Bronchial epithelial cell (primary cell): ENCODE data around the gene DMXL1. TPM values are rescaled to one million over a fixed set of nuclear protein-coding genes. Genes with fewer than 3 reads are reported as not detected.

ENCODE experiments used
- DNase-seq: peaks from one replicate; pipeline ENCODE4 v3.0.0-alpha.2; 2010; ENCODE audit warnings: low read depth
- FAIRE-seq: peaks from 2 replicates; lab custom pipeline; 2011; peaks lifted over from hg19 to GRCh38; lab: Jason Lieb, UNC
- H3K27me3 ChIP-seq: 2 replicates; pipeline ENCODE4 v1.5.1; 2011; ENCODE audit warnings: low read length; ENCODE audit not compliant: control insufficient read depth, insufficient read depth
- H3K36me3 ChIP-seq: 2 replicates; pipeline ENCODE4 v1.5.1; 2011; ENCODE audit warnings: low read length; ENCODE audit not compliant: control insufficient read depth, insufficient read depth
- H3K4me3 ChIP-seq: 2 replicates; pipeline ENCODE4 v1.5.1; 2011; ENCODE audit warnings: mild to moderate bottlenecking, low read depth, low read length, control low read depth
- total RNA-seq: library from RNA; depleted of rRNA; stranded (reverse); fragments of >200 nt; gene quantifications from 2 replicates; pipeline ENCODE4 v1.2.1, GENCODE V29; 2014
- TF ChIP-seq, protein P1 (sequence below): IDR thresholded peaks from 2 replicates; pipeline ENCODE4 v1.5.1; 2011; ENCODE audit warnings: mild to moderate bottlenecking, moderate library complexity, low read length, control low read depth, inconsistent platforms; ENCODE audit not compliant: insufficient read depth, severe bottlenecking

Gene DMXL1
- total RNA-seq, 1 donor from 2014 or later = 32.1 TPM

DNA sequence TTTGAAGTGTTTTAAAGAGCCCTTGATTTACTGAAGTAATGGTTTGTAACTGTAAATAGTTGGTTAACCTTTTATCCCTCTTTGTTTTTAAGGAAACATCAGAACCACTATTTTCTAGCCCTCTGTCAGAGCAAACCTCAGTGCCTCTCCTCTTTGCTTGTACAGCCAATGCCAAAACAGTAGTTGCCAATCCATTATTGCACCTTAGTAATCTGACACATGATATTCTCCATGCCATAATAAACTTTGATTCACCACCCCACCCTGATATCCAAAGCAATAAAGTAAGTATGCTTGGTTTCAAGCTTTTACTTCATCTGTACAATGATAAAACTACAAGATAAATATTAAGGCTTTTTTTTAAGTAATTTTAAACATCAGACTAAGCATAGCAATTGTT, 100.8 kb downstream of the DMXL1 start:
- H3K36me3 ChIP-seq = no peaks in the 10 kb centered on the region
- no peak overlapping the region for H3K4me3 ChIP-seq
- DNase-seq (no peak), FAIRE-seq (no peak)
- TF ChIP-seq, protein P1, sequence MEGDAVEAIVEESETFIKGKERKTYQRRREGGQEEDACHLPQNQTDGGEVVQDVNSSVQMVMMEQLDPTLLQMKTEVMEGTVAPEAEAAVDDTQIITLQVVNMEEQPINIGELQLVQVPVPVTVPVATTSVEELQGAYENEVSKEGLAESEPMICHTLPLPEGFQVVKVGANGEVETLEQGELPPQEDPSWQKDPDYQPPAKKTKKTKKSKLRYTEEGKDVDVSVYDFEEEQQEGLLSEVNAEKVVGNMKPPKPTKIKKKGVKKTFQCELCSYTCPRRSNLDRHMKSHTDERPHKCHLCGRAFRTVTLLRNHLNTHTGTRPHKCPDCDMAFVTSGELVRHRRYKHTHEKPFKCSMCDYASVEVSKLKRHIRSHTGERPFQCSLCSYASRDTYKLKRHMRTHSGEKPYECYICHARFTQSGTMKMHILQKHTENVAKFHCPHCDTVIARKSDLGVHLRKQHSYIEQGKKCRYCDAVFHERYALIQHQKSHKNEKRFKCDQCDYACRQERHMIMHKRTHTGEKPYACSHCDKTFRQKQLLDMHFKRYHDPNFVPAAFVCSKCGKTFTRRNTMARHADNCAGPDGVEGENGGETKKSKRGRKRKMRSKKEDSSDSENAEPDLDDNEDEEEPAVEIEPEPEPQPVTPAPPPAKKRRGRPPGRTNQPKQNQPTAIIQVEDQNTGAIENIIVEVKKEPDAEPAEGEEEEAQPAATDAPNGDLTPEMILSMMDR = no peak
- H3K27me3 ChIP-seq = no peaks in the 10 kb centered on the region

GRCh38 chr5:119174578-119175163, 103.8 kb downstream of the DMXL1 start:
- H3K4me3 ChIP-seq = no peak overlapping the region
- TF ChIP-seq, protein P1 = no peak
- H3K36me3 ChIP-seq = no peaks in the 10 kb centered on the region
- no peaks in the 10 kb centered on the region for H3K27me3 ChIP-seq
- DNase-seq = no peak
- no peak for FAIRE-seq

DNA sequence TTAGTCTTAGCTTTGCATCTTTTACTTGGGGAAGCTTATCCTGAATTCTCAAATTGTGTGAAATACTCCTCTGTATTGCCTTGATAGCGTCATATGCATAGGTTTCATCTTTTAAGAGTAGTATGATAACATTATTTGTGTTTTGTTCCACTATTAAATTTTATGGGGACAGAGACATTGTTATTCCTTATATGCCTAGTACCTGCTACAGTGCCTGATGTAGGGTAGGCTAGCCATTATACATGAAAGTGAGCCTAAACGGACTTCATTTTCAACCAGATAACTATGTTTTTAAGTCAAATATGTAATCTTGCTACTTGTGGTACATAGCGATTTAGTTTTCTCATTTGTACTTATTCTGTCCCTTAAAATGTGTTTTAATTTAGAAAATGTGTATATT, 105.9 kb downstream of the DMXL1 start:
- no peaks in the 10 kb centered on the region for H3K27me3 ChIP-seq
- TF ChIP-seq, protein P1 = no peak
- no peak for DNase-seq
- H3K36me3 ChIP-seq = no peaks in the 10 kb centered on the region
- no peak overlapping the region for H3K4me3 ChIP-seq
- FAIRE-seq = no peak

- FAIRE-seq (no peak), DNase-seq (no peak)
- H3K27me3 ChIP-seq = no peaks in the 10 kb centered on the region
- H3K36me3 ChIP-seq = no peaks in the 10 kb centered on the region
- TF ChIP-seq, protein P1 = no peak
- H3K4me3 ChIP-seq = no peak overlapping the region
These were observed 106.3 kb downstream of the DMXL1 start for GRCh38 chr5:119177226-119177625.

DNA sequence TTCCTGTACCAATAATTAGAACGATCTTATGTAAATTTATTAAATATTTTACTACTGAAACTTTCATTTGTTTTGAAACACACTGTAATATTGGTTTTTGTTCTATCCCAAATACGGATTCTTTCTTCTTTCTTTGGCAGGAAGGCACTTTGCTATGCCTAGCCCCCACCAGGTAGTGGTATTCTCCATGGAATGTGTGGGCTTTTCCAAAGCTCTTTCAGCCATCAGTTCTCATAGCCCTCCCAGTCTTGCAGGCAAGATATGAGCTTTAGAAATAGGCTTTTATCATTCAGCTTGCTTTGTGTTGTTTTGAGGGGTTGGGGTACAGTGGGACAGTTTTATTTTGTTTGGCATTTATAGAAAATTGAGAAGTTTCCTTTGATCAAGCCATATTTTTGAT, 107.5 kb downstream of the DMXL1 start:
- DNase-seq = no peak
- no peaks in the 10 kb centered on the region for H3K27me3 ChIP-seq
- no peaks in the 10 kb centered on the region for H3K36me3 ChIP-seq
- TF ChIP-seq, protein P1 = no peak
- no peak for FAIRE-seq
- H3K4me3 ChIP-seq = no peak overlapping the region
